Stromal cell of bone marrow (primary cell): ENCODE data around the gene SSX3.
"Not testable (repeated sequence)": the region's sequence is repeated elsewhere in the genome, so short reads cannot be mapped to it uniquely, and the experiment has no call there.

Experiments
- DNase-seq: peaks from one replicate; pipeline ENCODE4 v3.0.0-alpha.2; 2012; ENCODE audit warnings: low read depth

SSX3 gene

GRCh38 chrX:48356315-48357094 is at the start of gene SSX3:
Gene SSX3, minus strand, starts transcription at chrX:48356703. Its CDS starts 1,454 bp downstream, at chrX:48355249.
- not testable (repeated sequence) for DNase-seq

DNA sequence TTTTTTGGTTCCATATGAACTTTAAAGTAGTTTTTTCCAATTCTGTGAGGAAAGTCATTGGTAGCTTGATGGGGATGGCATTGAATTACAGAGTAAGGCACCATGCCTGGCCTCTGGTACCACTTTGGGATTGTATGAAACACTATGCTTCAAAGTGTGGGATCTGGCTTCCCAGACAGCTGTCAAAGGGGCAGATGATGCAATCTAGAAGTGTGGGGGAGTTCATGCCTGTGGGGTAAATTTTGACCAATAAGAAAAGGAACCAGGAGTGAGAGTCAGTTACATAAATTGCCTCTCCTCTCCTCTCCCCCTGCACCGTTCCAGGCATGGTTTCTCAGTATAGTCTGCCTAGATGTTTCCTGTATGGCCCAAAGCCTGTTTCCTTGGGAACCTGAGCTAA is 41.3 kb upstream of the SSX3 start:
- not testable (repeated sequence) for DNase-seq

- not testable (repeated sequence) for DNase-seq
Observed at GRCh38 chrX:48396931-48397330, 40.4 kb upstream of the SSX3 start.

GRCh38 chrX:48383239-48383638 is 26.7 kb upstream of the SSX3 start, which contains the start of gene SSX4:
Gene SSX4, plus strand, starts transcription at chrX:48383539. Its CDS starts 515 bp downstream, at chrX:48384054.
- DNase-seq = not testable (repeated sequence)

- DNase-seq = not testable (repeated sequence)
Observed at GRCh38 chrX:48370408-48370807, 13.9 kb upstream of the SSX3 start.

GRCh38 chrX:48367717-48368408 is 11.4 kb upstream of the SSX3 start:
- DNase-seq = not testable (repeated sequence)

DNA sequence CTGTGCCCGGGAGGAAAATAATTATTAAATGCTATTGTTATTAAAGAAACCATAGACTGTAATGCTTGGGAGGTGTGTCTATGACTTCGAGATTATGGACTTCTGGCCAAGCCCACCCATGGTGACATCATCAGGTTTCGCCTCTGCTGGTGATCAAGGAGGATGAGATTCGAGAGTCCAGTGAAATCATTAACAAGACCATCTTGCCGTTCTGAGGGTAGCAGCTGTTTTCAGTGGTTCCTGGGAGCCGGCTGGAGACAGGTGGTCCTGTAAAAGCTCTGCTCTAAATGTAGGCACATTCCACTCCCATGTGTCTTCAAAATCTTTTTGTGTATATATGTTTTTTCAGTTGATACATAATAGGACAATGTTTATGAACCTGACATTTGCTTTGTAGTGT is 2.8 kb upstream of the SSX3 start:
- DNase-seq = not testable (repeated sequence)

DNA sequence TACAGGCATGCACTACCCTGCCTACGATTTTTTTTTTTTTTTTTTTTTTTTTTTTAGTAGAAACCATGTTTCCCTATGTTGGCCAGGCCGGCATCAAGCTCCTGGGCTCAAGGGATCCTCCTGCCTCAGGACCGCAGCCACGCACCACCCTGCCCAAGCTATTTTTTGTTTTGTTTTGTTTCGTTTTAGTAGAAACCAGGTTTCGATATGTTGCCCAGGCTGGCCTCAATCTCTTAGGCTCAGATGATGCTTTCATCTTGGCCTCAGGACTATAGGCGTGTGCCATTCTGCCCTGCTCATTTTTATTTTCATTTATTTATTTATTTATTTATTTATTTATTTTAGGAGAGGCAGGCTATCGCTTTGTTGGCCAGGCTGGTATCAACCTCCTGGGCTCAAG is 1.2 kb upstream of the SSX3 start:
- DNase-seq = no peak

DNA sequence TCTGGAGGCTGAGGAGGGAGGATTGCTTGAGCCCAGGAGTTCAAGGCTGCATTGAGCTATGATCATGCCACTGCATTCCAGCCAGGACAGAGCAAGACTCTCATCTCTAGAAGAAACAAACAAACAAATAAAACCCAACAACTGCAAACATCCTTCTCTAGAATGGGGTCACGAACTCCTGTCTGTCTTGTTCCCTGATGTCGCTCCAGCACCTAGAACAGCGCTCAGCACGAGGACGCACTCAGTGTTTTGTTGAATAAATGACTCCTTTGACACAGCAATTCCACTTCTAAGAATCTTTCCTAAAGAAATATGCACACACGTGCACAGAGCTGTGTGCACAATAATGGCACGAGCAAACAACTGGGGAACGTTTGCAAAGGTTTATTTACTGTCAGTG is 10.4 kb downstream of the SSX3 start:
- DNase-seq = not testable (repeated sequence)

DNA sequence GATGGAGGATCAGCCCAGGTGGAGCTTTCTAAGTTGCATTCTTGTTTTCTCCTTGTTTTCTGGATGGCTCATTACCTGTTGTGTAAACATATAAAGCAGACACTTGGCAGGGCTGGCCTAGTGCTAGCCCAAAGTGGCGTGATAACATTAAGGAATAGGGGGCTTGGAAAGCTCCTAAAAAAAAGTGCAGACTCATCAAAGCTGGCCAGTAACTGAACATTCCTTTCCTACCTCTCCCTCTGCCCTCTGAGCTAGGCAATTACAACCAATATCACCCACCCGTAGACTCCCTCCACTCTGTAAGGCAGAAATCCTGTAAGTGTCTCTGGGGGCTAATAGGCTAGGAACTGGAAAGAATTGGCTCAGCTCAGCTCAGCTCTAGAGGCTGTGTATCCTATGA is 42.5 kb downstream of the SSX3 start:
- not testable (repeated sequence) for DNase-seq

GRCh38 chrX:48306175-48306574 is 50.3 kb downstream of the SSX3 start:
- no peak for DNase-seq
